Gastrocnemius medialis (tissue), 4 donors: ENCODE measurements around the gene PPOX. TPM values are rescaled to one million over a fixed set of nuclear protein-coding genes. Genes with fewer than 3 reads are reported as not detected.

Experiments
- ATAC-seq, 2 donors: fragments of 150-250 bp; one replicate each; pipeline ENCODE4 v1.9.1; 2016
- DNase-seq, 2 donors: peaks; one replicate each; pipeline ENCODE4 v3.0.0-alpha.2; 2019
- H3K27ac ChIP-seq, 4 donors: fragments of 200-600 bp; sonication (generic); 1 replicate in 1 of 4; 2 replicates in 3 of 4; pipeline ENCODE4 v1.5.1; 2016 to 2018; ENCODE audit warnings: mild to moderate bottlenecking in 2 of 4, moderate library complexity in 1 of 4
- H3K27me3 ChIP-seq, 3 donors: fragments of 200-600 bp; sonication (generic) in 2 of 3; 1 replicate in 1 of 3; 2 replicates in 2 of 3; pipeline versions ENCODE4 v1.5.1 to v1.6.0; 2016 to 2019; ENCODE audit warnings: mild to moderate bottlenecking in 1 of 3, moderate library complexity in 1 of 3
- H3K36me3 ChIP-seq, 2 donors: fragments of 200-600 bp; sonication (generic) in 1 of 2; one replicate each; pipeline ENCODE4 v1.5.1; 2017 to 2018
- H3K4me1 ChIP-seq, 2 donors: fragments of 200-600 bp; sonication (generic) in 1 of 2; one replicate each; pipeline ENCODE4 v1.5.1; 2016 to 2017; ENCODE audit warnings: mild to moderate bottlenecking in 2 of 2
- H3K4me3 ChIP-seq, 4 donors: fragments of 200-600 bp; sonication (generic) in 3 of 4; 1 replicate in 1 of 4; 2 replicates in 3 of 4; pipeline ENCODE4 v1.5.1; 2016 to 2019; ENCODE audit warnings: mild to moderate bottlenecking in 2 of 4
- H3K9me3 ChIP-seq, 3 donors: fragments of 200-600 bp; sonication (generic) in 2 of 3; 1 replicate in 1 of 3; 2 replicates in 2 of 3; pipeline ENCODE4 v1.5.1; 2016 to 2019
- CTCF ChIP-seq, 5 experiments: fragments of 450-650 bp in 3 of 5; fragments of 200-600 bp in 2 of 5; sonication (generic) in 2 of 5; IDR thresholded peaks in 4 of 5; conservative IDR thresholded peaks in 1 of 5; 1 replicate in 4 of 5; 2 replicates in 1 of 5; pipeline ENCODE4 v1.5.1; 2016 to 2019; ENCODE audit warnings: antibody characterized with exemption in 5 of 5, mild to moderate bottlenecking in 3 of 5, moderate library complexity in 3 of 5
- POLR2A ChIP-seq, 2 donors: fragments of 450-650 bp; IDR thresholded peaks; one replicate each; pipeline ENCODE4 v1.6.1; 2017; ENCODE audit warnings: antibody characterized with exemption in 2 of 2, mild to moderate bottlenecking in 2 of 2, moderate library complexity in 2 of 2
- in situ Hi-C, 4 donors: fragments of 200-750 bp; cut with MboI; loops; one replicate each; pipeline versions ENCODE4 v1.15.0 to v1.8.0; 2017; ENCODE audit warnings: low sequenced_read_pairs in 4 of 4
- intact Hi-C: fragments of 100-400 bp; cut with DNase I; formaldehyde crosslinking; loops from one replicate; pipeline ENCODE4 v1.15.1; 2023; ENCODE audit warnings: low total_unique reads
- total RNA-seq, 4 donors: library from RNA; depleted of rRNA; stranded (reverse); fragments of >200 nt; gene quantifications; one replicate each; pipeline versions ENCODE4 v1.1.0 to v1.2.3, GENCODE V29; 2016

PPOX gene
- total RNA-seq, 4 donors from 2014 or later = 4.0 to 14.7 (median 7.3) TPM

- intact Hi-C loops (no loop called here), in situ Hi-C loops (no loop called here)
- Histone ChIP-seq H3K9me3 (no peaks in the 10 kb centered on the region), H3K4me3 (peak overlapping the region; percentile 77 to 90 (median 82)), H3K27ac (peak overlapping the region; percentile 85 to 94 (median 88)), H3K36me3 (peaks cover 0 to 55% of the 10 kb centered on the region in 2 donors), H3K4me1 (peaks cover 30 to 35% of the 10 kb centered on the region in 2 donors), H3K27me3 (no peaks in the 10 kb centered on the region)
- DNase-seq (no peak), ATAC-seq (no peak)
- TF ChIP-seq POLR2A (IDR thresholded peaks at IDR 0.05) (no peak), CTCF (IDR thresholded peaks at IDR 0.05 in 4 of 5, conservative IDR thresholded peaks at IDR 0.05 in 1 of 5) (no peak)
Observed at GRCh38 chr1:161164901-161165610, 1.2 kb upstream of the PPOX start.

- H3K27me3 ChIP-seq = no peaks in the 10 kb centered on the region
- no peaks in the 10 kb centered on the region for H3K9me3 ChIP-seq
- peaks cover 16 to 19% of the 10 kb centered on the region in 2 donors for H3K4me1 ChIP-seq
- H3K36me3 ChIP-seq = peaks cover 5 to 63% of the 10 kb centered on the region in 2 donors
- no peak for TF ChIP-seq POLR2A (IDR thresholded peaks at IDR 0.05)
- no peak for TF ChIP-seq CTCF (IDR thresholded peaks at IDR 0.05 in 4 of 5, conservative IDR thresholded peaks at IDR 0.05 in 1 of 5)
- in situ Hi-C loops = no loop called here
- H3K27ac ChIP-seq = peak overlapping the region; percentile 85 to 94 (median 88)
- H3K4me3 ChIP-seq = peak overlapping the region; percentile 77 to 90 (median 82)
- no peak for ATAC-seq
- intact Hi-C loops = loop anchor here (1.0 kb wide), 1 partner anchor 10 kb away; the partner anchor contains the start of gene B4GALT3
- DNase-seq = no peak
Observed at GRCh38 chr1:161166669-161167548, 683 bp downstream of the PPOX start.

- no peak for TF ChIP-seq POLR2A (IDR thresholded peaks at IDR 0.05)
- no peak for TF ChIP-seq CTCF (IDR thresholded peaks at IDR 0.05 in 4 of 5, conservative IDR thresholded peaks at IDR 0.05 in 1 of 5)
- Histone ChIP-seq H3K9me3 (no peaks in the 10 kb centered on the region), H3K27me3 (no peaks in the 10 kb centered on the region), H3K4me3 (no peak overlapping the region), H3K27ac (no peak overlapping the region), H3K36me3 (peaks cover 5 to 61% of the 10 kb centered on the region in 2 donors), H3K4me1 (peaks cover 28% of the 10 kb centered on the region in 2 donors)
- no peak for DNase-seq
- intact Hi-C loops = no loop called here
- no peak for ATAC-seq
- in situ Hi-C loops = no loop called here
Observed at GRCh38 chr1:161168906-161169305, 2.7 kb downstream of the PPOX start.

- DNase-seq (no peak), ATAC-seq (no peak)
- Histone ChIP-seq H3K4me1 (peaks cover 22 to 23% of the 10 kb centered on the region in 2 donors), H3K9me3 (no peaks in the 10 kb centered on the region), H3K27me3 (no peaks in the 10 kb centered on the region), H3K4me3 (no peak overlapping the region), H3K36me3 (peaks cover 5 to 67% of the 10 kb centered on the region in 2 donors), H3K27ac (peak overlapping the region in 2 of 4 donors; percentile 43 to 57)
- TF ChIP-seq CTCF (IDR thresholded peaks at IDR 0.05 in 4 of 5, conservative IDR thresholded peaks at IDR 0.05 in 1 of 5) (no peak), POLR2A (IDR thresholded peaks at IDR 0.05) (no peak)
- in situ Hi-C loops = loop anchor here in 1 of 4 donors (10.0 kb wide), 1 partner anchor 54 kb away; the partner anchor contains the start of genes APOA2 and TOMM40L
- intact Hi-C loops = no loop called here
Observed at GRCh38 chr1:161171191-161171590, 5.0 kb downstream of the PPOX start.
